K562 (cell line): ENCODE results near the gene MINK1. TPM values are rescaled to one million over a fixed set of nuclear protein-coding genes. Genes with fewer than 3 reads are reported as not detected.
A peak's percentile ranks its signal among the peaks of the same experiment; 100 is the strongest.

ENCODE experiments used
- ATAC-seq: fragments of 200-7000 bp; cut with Tn5 transposase; 3 replicates; pipeline ENCODE4 v1.9.1; 2020; ENCODE audit warnings: moderate library complexity
- BruUV-seq: library from RNA; stranded (reverse); fragments of 400-500 nt; replicated peaks from 2 replicates; lab custom pipeline; 2021; lab: Mats Ljungman, UMichigan
- CTCF ChIA-PET: fragments of 300-600 bp; formaldehyde crosslinking; extraction: SDS; loops from one replicate; lab custom pipeline; 2021; ENCODE audit warnings: low intra/inter-chr PET ratio; lab: Yijun Ruan, JAX
- POLR2A ChIA-PET: fragments of 300-600, 350-650 bp; sonication (Branson Sonifier 250); formaldehyde crosslinking; extraction: SDS; loops from one replicate; lab custom pipeline; 2021; ENCODE audit warnings: antibody characterized with exemption, inconsistent platforms; lab: Yijun Ruan, JAX
- DNase-seq, 4 experiments: peaks; one replicate each; pipeline versions ENCODE4 v3.0.0 to v3.0.0-alpha.2; 2011 to 2018; ENCODE audit warnings: low spot score in 3 of 4, mixed read lengths in 3 of 4; ENCODE audit errors: extremely low read depth in 1 of 4
- FAIRE-seq: peaks from 2 replicates; lab custom pipeline; 2011; peaks lifted over from hg19 to GRCh38; lab: Jason Lieb, UNC
- H2AFZ ChIP-seq: 2 replicates; pipeline ENCODE4 v1.6.0; 2011; ENCODE audit warnings: low read depth, low read length, control low read depth, inconsistent platforms
- H3K27ac ChIP-seq: fragments of 200-600 bp; 3 replicates; pipeline ENCODE4 v1.8.0; 2011; ENCODE audit warnings: low read depth, mild to moderate bottlenecking, control low read depth, inconsistent platforms, low read length, moderate library complexity, mixed read lengths; ENCODE audit errors: extremely low read depth
- H3K27me3 ChIP-seq, 2 experiments: fragments of 300-600 bp in 1 of 2; 2 replicates in 1 of 2; 3 replicates in 1 of 2; pipeline versions ENCODE4 v1.6.0 to v1.8.0; 2011; ENCODE audit warnings: inconsistent platforms in 2 of 2, low read length in 2 of 2, mild to moderate bottlenecking in 1 of 2, mixed read lengths in 1 of 2, moderate library complexity in 1 of 2; ENCODE audit not compliant: control insufficient read depth in 2 of 2, insufficient read depth in 2 of 2
- H3K36me3 ChIP-seq: fragments of 300-600 bp; 3 replicates; pipeline ENCODE4 v1.8.0; 2011; ENCODE audit warnings: mild to moderate bottlenecking, low read length, inconsistent platforms; ENCODE audit not compliant: control insufficient read depth, insufficient read depth
- H3K4me1 ChIP-seq, 2 experiments: fragments of 200-600 bp in 1 of 2; replicated peaks in 1 of 2; 2 replicates in 1 of 2; 3 replicates in 1 of 2; pipeline versions ENCODE4 v1.5.1 to v1.8.0; 2011; ENCODE audit warnings: inconsistent platforms in 2 of 2, low read length in 2 of 2, mild to moderate bottlenecking in 1 of 2, mixed read lengths in 1 of 2, moderate library complexity in 1 of 2; ENCODE audit not compliant: control insufficient read depth in 2 of 2, insufficient read depth in 2 of 2
- H3K4me2 ChIP-seq: 2 replicates; pipeline ENCODE4 v1.6.1; 2011; ENCODE audit warnings: low read length, control low read depth, inconsistent platforms, mixed read lengths; ENCODE audit not compliant: insufficient read depth
- H3K4me3 ChIP-seq: fragments of 200-600 bp; sonication (generic), shearing (Covaris generic); 2 replicates; pipeline ENCODE4 v1.5.1; 2016; ENCODE audit warnings: control low read depth, inconsistent platforms
- H3K79me2 ChIP-seq: fragments of 200-600 bp; 3 replicates; pipeline ENCODE4 v1.8.0; 2011; ENCODE audit warnings: low read length, inconsistent platforms; ENCODE audit not compliant: control insufficient read depth, insufficient read depth
- H3K9ac ChIP-seq, 2 experiments: 2 replicates each; pipeline versions ENCODE4 v1.6.0 to v1.6.1; 2011; ENCODE audit warnings: low read depth in 2 of 2, low read length in 2 of 2, control low read depth in 1 of 2, inconsistent platforms in 1 of 2, mild to moderate bottlenecking in 1 of 2, mixed read lengths in 1 of 2; ENCODE audit not compliant: insufficient read depth in 1 of 2
- H3K9me1 ChIP-seq: one replicate; pipeline ENCODE4 v1.6.0; 2011; ENCODE audit warnings: inconsistent platforms, mild to moderate bottlenecking, low read length, moderate library complexity; ENCODE audit not compliant: control insufficient read depth, insufficient read depth
- H3K9me3 ChIP-seq: replicated peaks from 2 replicates; pipeline ENCODE4 v1.5.1; 2011; ENCODE audit warnings: low read depth, low read length, inconsistent platforms; ENCODE audit not compliant: control insufficient read depth, insufficient read depth
- H4K20me1 ChIP-seq: replicated peaks from 2 replicates; pipeline ENCODE4 v1.6.1; 2011; ENCODE audit warnings: low read length, inconsistent platforms, mixed read lengths; ENCODE audit not compliant: control insufficient read depth, insufficient read depth
- CTCF ChIP-seq, 3 experiments: IDR thresholded peaks in 2 of 3; conservative IDR thresholded peaks in 1 of 3; 2 replicates each; pipeline ENCODE4 v1.5.1; 2011 to 2012; ENCODE audit warnings: low read length in 3 of 3, mild to moderate bottlenecking in 3 of 3, control low read depth in 2 of 3, improper control_type of control experiment in 1 of 3, inconsistent platforms in 1 of 3, low read depth in 1 of 3, mixed read lengths in 1 of 3, moderate library complexity in 1 of 3; ENCODE audit not compliant: insufficient read depth in 2 of 3
- HBP1 ChIP-seq: fragments of 450-650 bp; formaldehyde crosslinking; IDR thresholded peaks from 2 replicates; pipeline ENCODE4 v1.4.0; 2022; ENCODE audit warnings: missing genetic modification characterization
- POLR2H ChIP-seq: IDR thresholded peaks from 2 replicates; pipeline ENCODE4 v1.6.1; 2016; ENCODE audit warnings: missing genetic modification characterization, low read depth, mild to moderate bottlenecking, control low read depth, missing compliant biosample characterization, moderate library complexity
- RBM25 ChIP-seq: fragments of 200-400 bp; formaldehyde crosslinking; IDR thresholded peaks from 2 replicates; pipeline ENCODE4 v1.6.1; 2018; ENCODE audit warnings: low read length, low read depth, moderate library complexity; ENCODE audit not compliant: severe bottlenecking
- ZC3H8 ChIP-seq: fragments of 450-650 bp; IDR thresholded peaks from 2 replicates; pipeline ENCODE4 v1.6.1; 2017
- WGBS: fragments of 100-300 bp; shearing (Covaris generic); methylation state at CpG from one replicate; pipeline ENCODE4 v1.1.6; 2016; ENCODE audit warnings: low coverage, mixed read lengths; ENCODE audit not compliant: insufficient coverage; ENCODE audit errors: missing lambda C conversion rate; 5-methylcytosine and 5-hydroxymethylcytosine counted together
- in situ Hi-C: fragments of 300-500 bp; cut with MboI; formaldehyde crosslinking; loops from 4 replicates; pipeline ENCODE4 v1.15.0; 2018; ENCODE audit warnings: inconsistent platforms, mixed read lengths
- intact Hi-C: fragments of 100-400 bp; cut with micrococcal nuclease; formaldehyde crosslinking; loops from 2 replicates; pipeline ENCODE4 v1.14.2; 2022
- polyA plus RNA-seq, 8 experiments: library from polyadenylated mRNA; depleted of rRNA in 4 of 8; stranded (reverse) in 5 of 8; unstranded in 3 of 8; fragments of >200 nt; fragmentation: Nextera tagmentation in 2 of 8; fragmentation: Illumina TruSeq in 1 of 8; extraction: Ambion mirVana in 2 of 8; extraction: Trizol in 1 of 8; gene quantifications; 2 replicates each; pipeline versions ENCODE4 v1.2.1 to v1.2.3, GENCODE V29; 2011 to 2014; ENCODE audit warnings: inconsistent platforms in 1 of 8, missing spikeins in 1 of 8
- total RNA-seq, 7 experiments: library from RNA; depleted of rRNA in 6 of 7; stranded (reverse); fragments of >200 nt in 6 of 7; fragmentation: Illumina TruSeq in 2 of 7; extraction: Trizol in 2 of 7; gene quantifications; 2 replicates each; pipeline versions ENCODE4 v1.2.1 to v1.2.3, GENCODE V29; 2011 to 2021; ENCODE audit warnings: low replicate concordance in 1 of 7

Gene MINK1
- total and polyA plus RNA-seq, 9 of the 15 experiments (the other 6 are each of a cell fraction or from before 2014, with no cell fraction given), result 0.11 to 54.2 (median 14.9) TPM

GRCh38 chr17:4807605-4808377 is 25.3 kb upstream of the MINK1 start (continued):
- TF ChIP-seq HBP1 (CRISPR knock-in tag) (no peak), RBM25 (no peak)

GRCh38 chr17:4808378-4808767 is 24.8 kb upstream of the MINK1 start:
- peak in 1 of 4 experiments; percentile 18 for DNase-seq
- 28% methylated on average over 5 of the region's 6 CpGs for WGBS
- CTCF ChIA-PET, result no interaction called here
- no peak overlapping the region for H3K27ac ChIP-seq
- peaks cover 3 to 22% of the 10 kb centered on the region in 2 experiments; a peak in 3 of 5 replicates for H3K4me1 ChIP-seq
- H3K27me3 ChIP-seq, result no peaks in the 10 kb centered on the region
- H3K4me2 ChIP-seq, result no peak overlapping the region
- no peak for TF ChIP-seq POLR2H
- peak in 1 of 3 experiments; percentile 16; a peak in 2 of 6 replicates for TF ChIP-seq CTCF (IDR thresholded peaks at IDR 0.05 in 2 of 3, conservative IDR thresholded peaks at IDR 0.05 in 1 of 3; ENCODE audit: insufficient read depth in 2 of 3, low read depth in 1 of 3, low read length in 3 of 3)
- TF ChIP-seq ZC3H8, result no peak
- POLR2A ChIA-PET, result interaction anchor here (0.6 kb wide), 1 partner anchor 104 kb away, joined by 4 read pairs; no protein-coding TSS in a partner anchor
- H3K79me2 ChIP-seq, result no peaks in the 10 kb centered on the region
- H2AFZ ChIP-seq, result no peak overlapping the region
- in situ Hi-C loops, result no loop called here
- intact Hi-C loops, result no loop called here
- no TSS peak for BruUV-seq
- H3K36me3 ChIP-seq, result no peaks in the 10 kb centered on the region
- H3K4me3 ChIP-seq, result no peak overlapping the region
- peak overlapping the region in 1 of 2 experiments; percentile 65; a peak in 1 of 4 replicates for H3K9ac ChIP-seq
- no peaks in the 10 kb centered on the region for H3K9me3 ChIP-seq
- 0 out of 3 replicates have a peak, but pooled peaks have one; percentile 13 for ATAC-seq
- H3K9me1 ChIP-seq, result no peaks in the 10 kb centered on the region
- no peak for FAIRE-seq
- H4K20me1 ChIP-seq, result no peaks in the 10 kb centered on the region; the same call in 1 of the 2 replicates
